ENCODE data around the gene ARL5A.

The ARL5A gene

DNA sequence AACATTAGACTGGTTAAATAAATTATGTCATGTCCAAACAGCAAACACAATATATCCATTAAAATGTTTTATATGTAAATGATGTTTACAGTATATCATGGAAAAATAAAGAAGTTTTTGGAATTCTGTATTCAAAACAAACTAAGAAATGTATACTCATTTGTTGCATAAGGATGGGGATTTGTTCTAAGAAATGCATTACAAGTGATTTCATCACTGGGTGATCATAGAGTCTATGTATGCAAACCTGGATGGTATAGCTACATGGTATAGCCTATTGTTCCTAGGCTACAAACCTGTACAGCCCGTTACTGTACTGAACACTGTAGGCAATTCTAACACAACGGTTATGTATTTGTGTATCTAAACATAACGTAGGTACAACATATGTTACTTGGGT lies 35.1 kb downstream of the ARL5A start:
- TF ChIP-seq, protein P1, sequence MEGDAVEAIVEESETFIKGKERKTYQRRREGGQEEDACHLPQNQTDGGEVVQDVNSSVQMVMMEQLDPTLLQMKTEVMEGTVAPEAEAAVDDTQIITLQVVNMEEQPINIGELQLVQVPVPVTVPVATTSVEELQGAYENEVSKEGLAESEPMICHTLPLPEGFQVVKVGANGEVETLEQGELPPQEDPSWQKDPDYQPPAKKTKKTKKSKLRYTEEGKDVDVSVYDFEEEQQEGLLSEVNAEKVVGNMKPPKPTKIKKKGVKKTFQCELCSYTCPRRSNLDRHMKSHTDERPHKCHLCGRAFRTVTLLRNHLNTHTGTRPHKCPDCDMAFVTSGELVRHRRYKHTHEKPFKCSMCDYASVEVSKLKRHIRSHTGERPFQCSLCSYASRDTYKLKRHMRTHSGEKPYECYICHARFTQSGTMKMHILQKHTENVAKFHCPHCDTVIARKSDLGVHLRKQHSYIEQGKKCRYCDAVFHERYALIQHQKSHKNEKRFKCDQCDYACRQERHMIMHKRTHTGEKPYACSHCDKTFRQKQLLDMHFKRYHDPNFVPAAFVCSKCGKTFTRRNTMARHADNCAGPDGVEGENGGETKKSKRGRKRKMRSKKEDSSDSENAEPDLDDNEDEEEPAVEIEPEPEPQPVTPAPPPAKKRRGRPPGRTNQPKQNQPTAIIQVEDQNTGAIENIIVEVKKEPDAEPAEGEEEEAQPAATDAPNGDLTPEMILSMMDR (IDR thresholded peaks at IDR 0.05; ENCODE audit: low read depth, low read length, missing control alignments): no peak
- Histone ChIP-seq H3K36me3 (replicated peaks) (no peaks in the 10 kb centered on the region), H3K4me3 (ENCODE audit: low read depth, low read length) (no peak overlapping the region), H3K27me3 (replicated peaks) (no peaks in the 10 kb centered on the region), H3K27ac (no peak overlapping the region)
- DNase-seq: no peak
- in situ Hi-C loops (cut with HindIII; ENCODE audit: low pct_ligation_motif_present, low sequenced_read_pairs): no loop called here

DNA sequence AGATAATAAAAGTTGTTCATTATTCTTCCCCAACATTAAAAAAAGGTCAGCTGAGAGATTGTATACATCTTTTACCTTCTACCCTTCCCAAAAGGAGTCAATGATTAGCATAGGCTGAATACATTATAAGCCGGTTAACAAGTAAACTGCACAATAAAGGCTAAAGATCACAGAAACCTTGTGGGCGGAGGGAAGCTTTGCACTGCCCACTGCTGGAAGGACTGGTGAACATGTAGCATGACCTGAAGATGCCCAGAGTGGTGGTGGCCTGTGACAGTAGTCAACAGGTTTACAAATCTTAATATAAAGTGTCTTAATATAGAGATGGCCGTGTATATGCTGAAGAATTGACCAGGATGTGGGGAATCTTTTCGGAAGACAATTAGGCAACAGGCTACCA lies 35.6 kb downstream of the ARL5A start:
- DNase-seq: no peak
- Histone ChIP-seq H3K36me3 (replicated peaks) (no peaks in the 10 kb centered on the region), H3K4me3 (ENCODE audit: low read depth, low read length) (no peak overlapping the region), H3K27me3 (replicated peaks) (no peaks in the 10 kb centered on the region), H3K27ac (no peak overlapping the region)
- TF ChIP-seq, protein P1 (IDR thresholded peaks at IDR 0.05; ENCODE audit: low read depth, low read length, missing control alignments): peak; percentile 22
- in situ Hi-C loops (cut with HindIII; ENCODE audit: low pct_ligation_motif_present, low sequenced_read_pairs): no loop called here

DNA sequence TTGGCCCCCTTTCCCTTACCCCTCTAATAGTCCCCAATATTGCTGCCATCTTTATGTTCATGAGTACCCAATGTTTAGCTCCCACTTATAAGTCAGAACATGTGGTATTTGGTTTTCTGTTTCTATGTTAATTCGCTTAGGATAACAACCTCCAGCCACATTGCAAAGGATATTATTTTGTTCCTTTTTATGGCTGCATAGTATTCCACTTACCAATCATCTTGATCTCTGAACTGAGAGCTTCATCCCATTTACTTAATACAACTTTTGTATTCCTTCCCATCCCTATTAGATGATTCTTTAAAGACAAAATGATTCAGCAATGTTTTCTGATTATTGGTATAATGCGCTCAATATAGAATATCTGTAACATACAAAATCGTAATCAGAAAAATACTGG lies 36.7 kb downstream of the ARL5A start:
- no peaks in the 10 kb centered on the region for H3K36me3 ChIP-seq (replicated peaks)
- TF ChIP-seq, protein P1 (IDR thresholded peaks at IDR 0.05; ENCODE audit: low read depth, low read length, missing control alignments): no peak
- in situ Hi-C loops (cut with HindIII; ENCODE audit: low pct_ligation_motif_present, low sequenced_read_pairs): no loop called here
- no peaks in the 10 kb centered on the region for H3K27me3 ChIP-seq (replicated peaks)
- DNase-seq: no peak
- no peak overlapping the region for H3K27ac ChIP-seq
- no peak overlapping the region for H3K4me3 ChIP-seq (ENCODE audit: low read depth, low read length)

DNA sequence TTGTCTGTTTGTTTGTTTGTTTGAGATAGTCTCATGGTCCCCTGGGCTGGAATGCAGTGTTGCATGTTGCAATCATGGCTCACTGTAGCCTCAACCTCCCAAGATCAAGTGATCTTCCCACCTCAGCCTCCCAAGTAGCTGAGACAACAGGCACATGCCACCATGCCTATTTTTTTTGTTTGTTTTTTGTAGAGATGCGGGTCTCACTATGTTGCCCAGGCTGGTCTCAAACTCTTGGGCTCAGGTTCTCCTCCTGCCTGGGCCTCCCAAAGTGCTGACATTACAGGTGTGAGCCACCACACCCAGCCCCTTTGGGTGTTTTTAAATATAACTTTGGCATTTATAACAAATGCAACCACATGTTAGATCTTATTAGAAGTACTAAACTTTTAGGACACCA lies 37.5 kb downstream of the ARL5A start:
- in situ Hi-C loops (cut with HindIII; ENCODE audit: low pct_ligation_motif_present, low sequenced_read_pairs): no loop called here
- H3K27me3 ChIP-seq (replicated peaks): no peaks in the 10 kb centered on the region
- no peak for DNase-seq
- no peaks in the 10 kb centered on the region for H3K36me3 ChIP-seq (replicated peaks)
- H3K4me3 ChIP-seq (ENCODE audit: low read depth, low read length): no peak overlapping the region
- H3K27ac ChIP-seq: no peak overlapping the region
- TF ChIP-seq, protein P1 (IDR thresholded peaks at IDR 0.05; ENCODE audit: low read depth, low read length, missing control alignments): no peak

DNA sequence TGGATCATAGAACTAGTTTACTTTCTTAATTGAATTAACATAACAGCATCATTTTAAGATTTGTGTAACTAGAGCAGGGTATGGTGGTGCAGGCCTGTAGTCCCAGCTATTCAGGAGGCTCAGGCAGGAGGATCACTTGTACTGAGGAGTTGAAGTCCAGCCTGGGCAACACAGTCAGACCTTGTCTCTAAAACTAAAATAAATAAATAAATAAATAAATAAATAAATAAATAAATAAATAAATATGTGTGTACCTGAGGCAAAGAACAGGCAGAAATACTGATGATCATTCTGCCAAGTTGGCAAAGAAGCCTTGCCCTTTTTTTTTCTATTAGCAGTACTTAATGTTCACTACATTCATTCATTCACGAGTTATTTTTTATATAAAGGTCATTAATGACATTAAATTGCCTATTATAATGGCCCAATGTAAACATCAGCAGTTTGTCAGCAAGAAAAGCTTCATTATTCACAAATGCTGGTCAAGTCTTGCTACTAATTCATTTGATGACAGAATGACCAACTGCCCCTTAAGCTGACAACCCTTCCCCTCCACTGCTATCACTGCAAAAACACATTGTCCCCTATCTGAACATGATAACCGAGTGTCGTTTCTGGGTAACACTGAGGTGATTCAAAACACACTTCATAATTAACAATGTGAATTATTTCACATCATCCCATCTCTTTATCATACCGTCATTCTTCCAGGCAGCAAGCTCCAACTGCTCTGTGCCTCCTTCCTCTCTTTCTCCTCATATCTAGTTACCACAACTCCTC lies 39.0 kb downstream of the ARL5A start:
- H3K36me3 ChIP-seq (replicated peaks): peaks cover 2% of the 10 kb centered on the region
- TF ChIP-seq, protein P1 (IDR thresholded peaks at IDR 0.05; ENCODE audit: low read depth, low read length, missing control alignments): no peak
- no peak overlapping the region for H3K4me3 ChIP-seq (ENCODE audit: low read depth, low read length)
- H3K27me3 ChIP-seq (replicated peaks): no peaks in the 10 kb centered on the region
- no peak for DNase-seq
- in situ Hi-C loops (cut with HindIII; ENCODE audit: low pct_ligation_motif_present, low sequenced_read_pairs): no loop called here
- H3K27ac ChIP-seq: no peak overlapping the region

DNA sequence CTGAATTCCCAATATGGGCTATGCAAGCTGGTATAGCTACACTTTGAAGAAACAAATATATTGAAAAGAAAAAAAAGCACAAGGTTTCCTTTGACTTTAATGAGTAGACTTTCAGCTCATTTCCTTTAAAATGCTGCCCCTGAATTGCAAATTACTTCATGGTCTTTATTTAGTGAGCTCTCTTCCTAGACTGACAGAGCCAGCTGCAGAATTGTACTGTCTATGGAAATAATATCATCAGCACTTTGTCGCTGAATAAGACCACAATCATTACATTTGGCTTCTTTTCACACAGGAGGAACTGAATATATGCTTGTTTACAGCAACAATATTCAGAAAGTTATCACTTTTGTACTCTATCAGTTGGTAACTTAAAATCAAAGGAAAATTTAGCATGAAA lies 41.7 kb downstream of the ARL5A start:
- Histone ChIP-seq H3K4me3 (ENCODE audit: low read depth, low read length) (no peak overlapping the region), H3K36me3 (replicated peaks) (peaks cover 2% of the 10 kb centered on the region), H3K27ac (no peak overlapping the region), H3K27me3 (replicated peaks) (no peaks in the 10 kb centered on the region)
- DNase-seq: no peak
- in situ Hi-C loops (cut with HindIII; ENCODE audit: low pct_ligation_motif_present, low sequenced_read_pairs): no loop called here
- TF ChIP-seq, protein P1 (IDR thresholded peaks at IDR 0.05; ENCODE audit: low read depth, low read length, missing control alignments): no peak

Data from brain microvascular endothelial cell (primary cell).